Measurements from ENCODE around the gene NKAIN2.

DNA sequence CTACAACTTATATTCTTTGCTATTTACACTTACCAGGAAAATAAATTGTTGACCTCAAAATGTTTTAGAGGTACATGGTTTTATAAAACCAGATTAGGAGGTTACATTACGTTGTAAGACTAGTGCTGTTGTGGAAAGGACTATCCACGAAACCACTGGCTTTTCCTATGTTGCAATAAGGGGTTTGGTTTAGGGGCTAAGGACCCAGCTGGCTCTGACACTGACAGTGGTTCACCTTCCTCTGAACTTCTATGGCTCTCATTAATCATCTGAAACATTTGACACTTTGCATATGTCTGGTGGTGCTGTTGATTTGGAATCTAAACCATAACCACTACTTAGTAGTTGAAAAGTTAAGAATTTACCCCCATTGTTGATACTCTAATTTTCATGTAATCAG, 186.7 kb downstream of the NKAIN2 start:
- TF ChIP-seq, protein P1, sequence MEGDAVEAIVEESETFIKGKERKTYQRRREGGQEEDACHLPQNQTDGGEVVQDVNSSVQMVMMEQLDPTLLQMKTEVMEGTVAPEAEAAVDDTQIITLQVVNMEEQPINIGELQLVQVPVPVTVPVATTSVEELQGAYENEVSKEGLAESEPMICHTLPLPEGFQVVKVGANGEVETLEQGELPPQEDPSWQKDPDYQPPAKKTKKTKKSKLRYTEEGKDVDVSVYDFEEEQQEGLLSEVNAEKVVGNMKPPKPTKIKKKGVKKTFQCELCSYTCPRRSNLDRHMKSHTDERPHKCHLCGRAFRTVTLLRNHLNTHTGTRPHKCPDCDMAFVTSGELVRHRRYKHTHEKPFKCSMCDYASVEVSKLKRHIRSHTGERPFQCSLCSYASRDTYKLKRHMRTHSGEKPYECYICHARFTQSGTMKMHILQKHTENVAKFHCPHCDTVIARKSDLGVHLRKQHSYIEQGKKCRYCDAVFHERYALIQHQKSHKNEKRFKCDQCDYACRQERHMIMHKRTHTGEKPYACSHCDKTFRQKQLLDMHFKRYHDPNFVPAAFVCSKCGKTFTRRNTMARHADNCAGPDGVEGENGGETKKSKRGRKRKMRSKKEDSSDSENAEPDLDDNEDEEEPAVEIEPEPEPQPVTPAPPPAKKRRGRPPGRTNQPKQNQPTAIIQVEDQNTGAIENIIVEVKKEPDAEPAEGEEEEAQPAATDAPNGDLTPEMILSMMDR (IDR thresholded peaks at IDR 0.05) = no peak
- TF ChIP-seq POLR2A (IDR thresholded peaks at IDR 0.05) = no peak
- no peak for TF ChIP-seq POLR2AphosphoS5 (IDR thresholded peaks at IDR 0.05)
- no peak for TF ChIP-seq EP300 (IDR thresholded peaks at IDR 0.05)

All from sigmoid colon (tissue), 4 donors.